Neural progenitor cell (in vitro differentiated cells): ENCODE data around the gene NEURL1.

ENCODE experiments used
- EZH2 ChIP-seq: fragments of 200-600 bp; sonication (generic); IDR thresholded peaks from 2 replicates; pipeline ENCODE4 v1.6.1; 2017; ENCODE audit warnings: antibody characterized with exemption, mild to moderate bottlenecking, moderate library complexity
- TF ChIP-seq, protein P1 (sequence below): fragments of 200-600 bp; sonication (generic); IDR thresholded peaks from 2 replicates; pipeline ENCODE4 v1.5.1; 2017; ENCODE audit warnings: antibody characterized with exemption, mild to moderate bottlenecking

DNA sequence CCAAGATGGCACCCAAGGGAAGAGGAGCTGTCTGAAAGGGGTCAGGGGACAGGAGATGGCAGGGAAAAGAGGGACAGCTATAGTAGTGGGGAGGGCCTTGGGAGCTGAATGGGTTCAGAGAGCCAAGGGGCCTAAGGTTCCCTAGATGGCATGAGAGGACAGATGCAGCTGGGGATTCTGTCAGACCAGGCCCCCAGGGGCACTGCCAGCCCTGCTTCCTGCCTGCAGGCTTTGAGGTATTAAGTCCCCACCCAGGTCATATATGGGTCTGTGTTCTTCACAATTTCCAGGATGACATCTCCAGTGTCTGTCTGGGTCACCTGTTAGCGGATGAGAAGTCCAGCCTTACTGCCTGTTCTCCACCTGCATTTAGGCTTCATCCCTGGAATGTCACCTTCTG, 56.7 kb downstream of the NEURL1 start:
- TF ChIP-seq, protein P1, sequence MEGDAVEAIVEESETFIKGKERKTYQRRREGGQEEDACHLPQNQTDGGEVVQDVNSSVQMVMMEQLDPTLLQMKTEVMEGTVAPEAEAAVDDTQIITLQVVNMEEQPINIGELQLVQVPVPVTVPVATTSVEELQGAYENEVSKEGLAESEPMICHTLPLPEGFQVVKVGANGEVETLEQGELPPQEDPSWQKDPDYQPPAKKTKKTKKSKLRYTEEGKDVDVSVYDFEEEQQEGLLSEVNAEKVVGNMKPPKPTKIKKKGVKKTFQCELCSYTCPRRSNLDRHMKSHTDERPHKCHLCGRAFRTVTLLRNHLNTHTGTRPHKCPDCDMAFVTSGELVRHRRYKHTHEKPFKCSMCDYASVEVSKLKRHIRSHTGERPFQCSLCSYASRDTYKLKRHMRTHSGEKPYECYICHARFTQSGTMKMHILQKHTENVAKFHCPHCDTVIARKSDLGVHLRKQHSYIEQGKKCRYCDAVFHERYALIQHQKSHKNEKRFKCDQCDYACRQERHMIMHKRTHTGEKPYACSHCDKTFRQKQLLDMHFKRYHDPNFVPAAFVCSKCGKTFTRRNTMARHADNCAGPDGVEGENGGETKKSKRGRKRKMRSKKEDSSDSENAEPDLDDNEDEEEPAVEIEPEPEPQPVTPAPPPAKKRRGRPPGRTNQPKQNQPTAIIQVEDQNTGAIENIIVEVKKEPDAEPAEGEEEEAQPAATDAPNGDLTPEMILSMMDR: no peak
- TF ChIP-seq EZH2: no peak
